Central memory CD4-positive, alpha-beta T cell (primary cell): ENCODE results near the gene P2RX2.

Source experiments
- DNase-seq: peaks from one replicate; pipeline ENCODE4 v3.0.0; 2022

Gene P2RX2

GRCh38 chr12:132640936-132641335 is 22.4 kb downstream of the P2RX2 start:
- no peak for DNase-seq

GRCh38 chr12:132641811-132642650 is 23.5 kb downstream of the P2RX2 start:
- no peak for DNase-seq

GRCh38 chr12:132642846-132643835 is 24.6 kb downstream of the P2RX2 start:
- no peak for DNase-seq

- no peak for DNase-seq
Observed at GRCh38 chr12:132646850-132647249, 28.3 kb downstream of the P2RX2 start.

GRCh38 chr12:132647858-132648257 is 29.3 kb downstream of the P2RX2 start:
- no peak for DNase-seq

- no peak for DNase-seq
Observed at GRCh38 chr12:132648616-132649225, 30.1 kb downstream of the P2RX2 start.

GRCh38 chr12:132649226-132649945 is 30.8 kb downstream of the P2RX2 start:
- DNase-seq, result no peak

- no peak for DNase-seq
Observed at GRCh38 chr12:132651444-132652100, 33.0 kb downstream of the P2RX2 start.

GRCh38 chr12:132653567-132654290 is 35.2 kb downstream of the P2RX2 start:
- no peak for DNase-seq

- DNase-seq, result no peak
Observed at GRCh38 chr12:132657004-132657727, 38.6 kb downstream of the P2RX2 start.

- DNase-seq, result no peak
Observed at GRCh38 chr12:132658149-132658894, 39.7 kb downstream of the P2RX2 start.

GRCh38 chr12:132659146-132659545 is 40.6 kb downstream of the P2RX2 start:
- DNase-seq, result no peak

GRCh38 chr12:132660052-132660451 is 41.5 kb downstream of the P2RX2 start:
- DNase-seq, result no peak

GRCh38 chr12:132660996-132661395 is 42.4 kb downstream of the P2RX2 start:
- DNase-seq, result no peak

GRCh38 chr12:132661972-132662371 is 43.4 kb downstream of the P2RX2 start:
- no peak for DNase-seq

GRCh38 chr12:132662901-132663755 is 44.6 kb downstream of the P2RX2 start:
- no peak for DNase-seq

- DNase-seq, result no peak
Observed at GRCh38 chr12:132664206-132665148, 45.9 kb downstream of the P2RX2 start.

- no peak for DNase-seq
Observed at GRCh38 chr12:132665149-132665491, 46.5 kb downstream of the P2RX2 start.
